ENCODE measurements around the gene HPSE2. TPM values are rescaled to one million over a fixed set of nuclear protein-coding genes. Genes with fewer than 3 reads are reported as not detected.

Gene HPSE2
- total RNA-seq, 1 donor from 2014 or later, result 10.6 TPM

- Histone ChIP-seq H3K27me3 (no peaks in the 10 kb centered on the region), H3K4me3 (no peak overlapping the region), H3K27ac (no peak overlapping the region), H3K4me1 (no peaks in the 10 kb centered on the region), H3K36me3 (no peaks in the 10 kb centered on the region), H3K9me3 (no peaks in the 10 kb centered on the region)
- TF ChIP-seq CTCF (IDR thresholded peaks at IDR 0.05), result no peak
- no peak for DNase-seq (ENCODE audit: extremely low spot score in 2 of 2)
- intact Hi-C loops (cut with DNase I), result no loop called here
Measured at GRCh38 chr10:98880971-98881370, 354.7 kb downstream of the HPSE2 start.

DNA sequence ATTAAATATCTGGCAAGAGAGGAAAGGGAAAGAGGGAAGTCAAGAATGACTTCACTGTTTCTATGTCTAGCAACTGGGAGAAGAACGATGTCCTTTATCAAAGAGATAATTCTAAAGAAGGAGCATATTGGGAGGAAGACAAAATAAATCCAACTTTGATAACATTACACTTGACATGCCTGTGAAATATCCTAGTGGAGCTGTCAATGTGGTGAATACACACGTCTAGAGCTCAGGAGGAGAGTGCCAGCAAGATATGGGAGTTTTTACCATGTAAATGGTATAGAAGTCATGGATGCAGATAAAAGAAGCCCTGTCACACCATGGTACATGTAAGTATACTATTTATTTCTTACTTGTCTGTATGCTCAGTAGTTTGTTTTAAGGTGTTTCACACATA is 356.7 kb downstream of the HPSE2 start:
- Histone ChIP-seq H3K27me3 (no peaks in the 10 kb centered on the region), H3K36me3 (no peaks in the 10 kb centered on the region), H3K4me1 (no peaks in the 10 kb centered on the region), H3K4me3 (no peak overlapping the region), H3K27ac (no peak overlapping the region), H3K9me3 (no peaks in the 10 kb centered on the region)
- no peak for DNase-seq (ENCODE audit: extremely low spot score in 2 of 2)
- TF ChIP-seq CTCF (IDR thresholded peaks at IDR 0.05), result no peak
- TF ChIP-seq POLR2AphosphoS5 (IDR thresholded peaks at IDR 0.05; ENCODE audit: insufficient read depth in 1 of 2, low read depth in 1 of 2), result no peak
- TF ChIP-seq POLR2A (IDR thresholded peaks at IDR 0.05), result no peak
- intact Hi-C loops (cut with DNase I), result no loop called here

DNA sequence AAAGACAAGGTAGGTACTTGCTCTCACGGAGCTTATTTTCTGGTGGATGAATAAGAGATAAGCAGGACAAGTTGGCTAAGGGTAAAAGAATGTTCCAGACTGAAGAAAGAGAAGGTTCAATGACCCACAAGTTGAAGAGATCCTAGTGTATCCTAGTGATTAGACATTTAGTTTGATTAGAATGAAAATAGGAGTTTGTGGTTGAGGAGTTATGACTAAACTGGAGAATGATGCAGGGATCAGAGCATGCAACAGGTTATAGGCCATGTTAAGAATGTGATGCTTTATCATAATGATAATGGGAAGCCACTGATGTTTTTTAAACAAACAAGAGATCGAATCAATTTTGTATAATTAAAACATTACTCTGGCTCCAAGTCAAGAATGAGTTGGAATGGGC is 357.2 kb downstream of the HPSE2 start:
- Histone ChIP-seq H3K36me3 (no peaks in the 10 kb centered on the region), H3K27me3 (no peaks in the 10 kb centered on the region), H3K4me3 (no peak overlapping the region), H3K27ac (no peak overlapping the region), H3K9me3 (no peaks in the 10 kb centered on the region), H3K4me1 (no peaks in the 10 kb centered on the region)
- no peak for DNase-seq (ENCODE audit: extremely low spot score in 2 of 2)
- intact Hi-C loops (cut with DNase I), result no loop called here
- TF ChIP-seq POLR2A (IDR thresholded peaks at IDR 0.05) (no peak), CTCF (IDR thresholded peaks at IDR 0.05) (no peak), POLR2AphosphoS5 (IDR thresholded peaks at IDR 0.05; ENCODE audit: insufficient read depth in 1 of 2, low read depth in 1 of 2) (no peak)

DNA sequence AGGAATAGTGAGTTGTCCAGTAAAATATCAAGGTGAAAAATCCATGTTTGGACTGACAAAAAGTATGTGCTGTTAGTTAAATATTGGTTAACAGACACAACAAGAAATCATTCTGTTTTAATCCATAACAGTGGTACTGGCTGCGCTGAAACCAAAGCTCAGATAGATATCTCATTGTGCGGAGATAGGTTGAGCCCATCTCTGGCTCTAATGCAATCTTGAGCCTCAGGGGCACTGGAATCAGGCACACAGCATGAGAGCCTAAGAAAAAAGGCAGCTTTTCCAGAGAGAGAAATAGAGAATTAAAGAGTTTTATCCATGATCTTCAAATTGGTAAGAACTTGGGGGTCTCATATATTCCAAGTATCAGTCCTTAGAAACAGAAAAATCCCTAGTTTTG is 373.7 kb downstream of the HPSE2 start:
- Histone ChIP-seq H3K36me3 (no peaks in the 10 kb centered on the region), H3K27ac (no peak overlapping the region)
- intact Hi-C loops (cut with DNase I), result no loop called here

DNA sequence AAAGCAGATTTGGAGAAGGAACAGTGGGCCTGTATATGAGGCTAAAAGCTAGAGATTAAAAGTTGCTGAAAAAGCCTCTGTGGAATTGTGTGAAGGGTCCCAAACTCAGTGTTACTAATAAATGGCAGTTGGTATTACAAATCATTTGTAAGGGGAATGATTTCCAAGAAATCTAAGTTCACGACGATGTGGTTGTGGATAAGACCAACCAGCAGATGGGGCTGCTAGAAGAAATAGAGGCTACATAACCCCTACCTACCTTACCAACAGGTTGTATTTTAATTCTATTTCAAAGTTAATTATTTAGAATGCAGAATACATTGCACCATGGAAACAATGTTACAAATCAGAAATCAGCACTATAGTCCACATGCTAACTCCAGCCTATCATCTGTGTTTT is 377.1 kb downstream of the HPSE2 start:
- H3K27ac ChIP-seq, result no peak overlapping the region
- H3K27me3 ChIP-seq, result no peaks in the 10 kb centered on the region

More for the DNA sequence above, 373.7 kb downstream of the HPSE2 start:
- H3K27me3 ChIP-seq, result no peaks in the 10 kb centered on the region
- no peaks in the 10 kb centered on the region for H3K4me1 ChIP-seq
- DNase-seq (ENCODE audit: extremely low spot score in 2 of 2), result no peak
- no peak overlapping the region for H3K4me3 ChIP-seq
- no peaks in the 10 kb centered on the region for H3K9me3 ChIP-seq
- TF ChIP-seq CTCF (IDR thresholded peaks at IDR 0.05), result no peak
- TF ChIP-seq POLR2A (IDR thresholded peaks at IDR 0.05), result no peak
- no peak for TF ChIP-seq POLR2AphosphoS5 (IDR thresholded peaks at IDR 0.05; ENCODE audit: insufficient read depth in 1 of 2, low read depth in 1 of 2)

More for the DNA sequence above, 377.1 kb downstream of the HPSE2 start:
- intact Hi-C loops (cut with DNase I), result no loop called here
- no peaks in the 10 kb centered on the region for H3K36me3 ChIP-seq
- TF ChIP-seq POLR2A (IDR thresholded peaks at IDR 0.05), result no peak
- no peak for TF ChIP-seq CTCF (IDR thresholded peaks at IDR 0.05)
- TF ChIP-seq POLR2AphosphoS5 (IDR thresholded peaks at IDR 0.05; ENCODE audit: insufficient read depth in 1 of 2, low read depth in 1 of 2), result no peak
- no peaks in the 10 kb centered on the region for H3K4me1 ChIP-seq
- DNase-seq (ENCODE audit: extremely low spot score in 2 of 2), result no peak
- no peak overlapping the region for H3K4me3 ChIP-seq
- no peaks in the 10 kb centered on the region for H3K9me3 ChIP-seq

Data from vagina (tissue), 2 donors.